ENCODE results near the gene ELANE. TPM values are rescaled to one million over a fixed set of nuclear protein-coding genes. Genes with fewer than 3 reads are reported as not detected.
A peak's percentile ranks its signal among the peaks of the same experiment; 100 is the strongest.
"Not testable (repeated sequence)": the region's sequence is repeated elsewhere in the genome, so short reads cannot be mapped to it uniquely, and the experiment has no call there.

ELANE gene
- total RNA-seq, 1 donor from 2014 or later, result not detected

- no peaks in the 10 kb centered on the region for H3K4me1 Mint-ChIP-seq
- H3K4me3 Mint-ChIP-seq, result peak overlapping the region; percentile 61
- no peak for DNase-seq (ENCODE audit: low spot score in 2 of 2, unreplicated experiment in 2 of 2)
- H3K36me3 Mint-ChIP-seq, result peaks cover 7% of the 10 kb centered on the region
- H3K27ac Mint-ChIP-seq, result peak overlapping the region; percentile 12
- peaks cover 2% of the 10 kb centered on the region for H3K27me3 Mint-ChIP-seq (ENCODE audit: low read depth)
- no peaks in the 10 kb centered on the region for H3K9me3 Mint-ChIP-seq
- no peak for TF ChIP-seq CTCF (IDR thresholded peaks at IDR 0.05; ENCODE audit: unreplicated experiment)
These were observed 38.7 kb downstream of the ELANE start for GRCh38 chr19:890831-891230.

- DNase-seq (ENCODE audit: low spot score in 2 of 2, unreplicated experiment in 2 of 2); H3K4me1 Mint-ChIP-seq; H3K36me3 Mint-ChIP-seq; H3K27ac Mint-ChIP-seq; H3K9me3 Mint-ChIP-seq; H3K27me3 Mint-ChIP-seq (ENCODE audit: low read depth): not testable (repeated sequence)
- H3K4me3 Mint-ChIP-seq, result peak overlapping the region; percentile 78
These were observed 39.5 kb downstream of the ELANE start for GRCh38 chr19:891421-892200.

GRCh38 chr19:892243-892893 lies 40.3 kb downstream of the ELANE start:
- DNase-seq (ENCODE audit: low spot score in 2 of 2, unreplicated experiment in 2 of 2), result peak in 1 of 2 experiments; percentile 61
- TF ChIP-seq CTCF (IDR thresholded peaks at IDR 0.05; ENCODE audit: unreplicated experiment), result no peak
- peak overlapping the region; percentile 78 for H3K4me3 Mint-ChIP-seq
- no peaks in the 10 kb centered on the region for H3K4me1 Mint-ChIP-seq
- H3K27me3 Mint-ChIP-seq (ENCODE audit: low read depth), result peaks cover 2% of the 10 kb centered on the region
- H3K27ac Mint-ChIP-seq, result peak overlapping the region; percentile 80
- no peaks in the 10 kb centered on the region for H3K9me3 Mint-ChIP-seq
- peaks cover 4% of the 10 kb centered on the region for H3K36me3 Mint-ChIP-seq

GRCh38 chr19:892894-893689 lies 41.0 kb downstream of the ELANE start, which contains the start of the genes MED16 and RNU6-9:
Gene MED16, minus strand, starts transcription at chr19:893187. Its CDS starts 2,056 bp downstream, at chr19:891131.
Gene RNU6-9, plus strand, starts transcription at chr19:893484.
- Mint-ChIP-seq H3K9me3 (no peaks in the 10 kb centered on the region), H3K36me3 (peaks cover 6% of the 10 kb centered on the region), H3K4me3 (peak within 1 kb of the TSS; percentile 86), H3K4me1 (no peaks in the 10 kb centered on the region), H3K27ac (peak within 1 kb of the TSS; percentile 100), H3K27me3 (ENCODE audit: low read depth) (peaks cover 2% of the 10 kb centered on the region)
- peak; percentile 94 for DNase-seq (ENCODE audit: low spot score in 2 of 2, unreplicated experiment in 2 of 2)
- TF ChIP-seq CTCF (IDR thresholded peaks at IDR 0.05; ENCODE audit: unreplicated experiment), result no peak

- no peak for DNase-seq (ENCODE audit: low spot score in 2 of 2, unreplicated experiment in 2 of 2)
- Mint-ChIP-seq H3K27me3 (ENCODE audit: low read depth) (peaks cover 2% of the 10 kb centered on the region), H3K4me1 (no peaks in the 10 kb centered on the region), H3K27ac (no peak overlapping the region), H3K36me3 (peaks cover 4% of the 10 kb centered on the region), H3K9me3 (no peaks in the 10 kb centered on the region), H3K4me3 (no peak overlapping the region)
- TF ChIP-seq CTCF (IDR thresholded peaks at IDR 0.05; ENCODE audit: unreplicated experiment), result no peak
These were observed 44.3 kb downstream of the ELANE start for GRCh38 chr19:896434-896833.
